ENCODE measurements around the gene SELENOM. TPM values are rescaled to one million over a fixed set of nuclear protein-coding genes. Genes with fewer than 3 reads are reported as not detected.

SELENOM gene
- total RNA-seq, 1 donor from 2014 or later, result 6.4 TPM

GRCh38 chr22:31126869-31127175 is 19.5 kb upstream of the SELENOM start:
- no peak overlapping the region for H3K4me3 Mint-ChIP-seq
- H3K27me3 Mint-ChIP-seq (ENCODE audit: insufficient read depth), result peaks cover 3% of the 10 kb centered on the region
- no peak for DNase-seq (ENCODE audit: low spot score)
- no peaks in the 10 kb centered on the region for H3K36me3 Mint-ChIP-seq (ENCODE audit: low read depth)
- intact Hi-C loops (cut with micrococcal nuclease), result no loop called here
- no peak overlapping the region for H3K27ac Mint-ChIP-seq
- H3K9me3 Mint-ChIP-seq, result no peaks in the 10 kb centered on the region
- H3K4me1 Mint-ChIP-seq (ENCODE audit: low read depth), result no peaks in the 10 kb centered on the region

GRCh38 chr22:31126128-31126868 is 18.9 kb upstream of the SELENOM start:
- no peaks in the 10 kb centered on the region for H3K9me3 Mint-ChIP-seq
- H3K27me3 Mint-ChIP-seq (ENCODE audit: insufficient read depth), result peaks cover 3% of the 10 kb centered on the region
- H3K4me1 Mint-ChIP-seq (ENCODE audit: low read depth), result no peaks in the 10 kb centered on the region
- H3K36me3 Mint-ChIP-seq (ENCODE audit: low read depth), result no peaks in the 10 kb centered on the region
- no peak overlapping the region for H3K27ac Mint-ChIP-seq
- intact Hi-C loops (cut with micrococcal nuclease), result no loop called here
- H3K4me3 Mint-ChIP-seq, result no peak overlapping the region
- DNase-seq (ENCODE audit: low spot score), result no peak

DNA sequence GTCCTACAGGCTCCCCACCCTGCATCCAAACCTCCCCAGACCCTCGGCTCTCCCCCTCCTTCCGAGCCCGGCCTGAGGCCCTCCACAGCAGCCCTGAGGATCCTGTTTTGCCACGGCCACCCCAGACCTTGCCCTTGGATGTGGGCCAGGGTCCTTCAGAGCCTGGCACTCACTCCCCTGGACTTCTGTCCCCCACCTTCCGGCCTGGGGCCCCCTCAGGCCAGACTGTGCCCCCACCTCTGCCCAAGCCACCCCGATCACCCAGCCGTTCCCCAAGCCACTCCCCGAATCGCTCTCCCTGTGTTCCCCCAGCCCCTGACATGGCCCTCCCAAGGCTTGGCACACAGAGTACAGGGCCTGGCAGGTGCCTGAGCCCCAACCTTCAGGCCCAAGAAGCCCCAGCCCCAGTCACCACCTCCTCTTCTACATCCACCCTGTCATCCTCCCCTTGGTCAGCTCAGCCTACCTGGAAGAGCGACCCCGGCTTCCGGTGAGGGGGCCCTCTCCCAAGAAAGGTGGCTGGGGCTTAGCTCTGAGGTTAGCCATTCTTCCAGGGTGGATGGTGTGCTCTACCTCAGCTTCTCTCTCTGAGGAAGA is 18.3 kb upstream of the SELENOM start:
- intact Hi-C loops (cut with micrococcal nuclease), result no loop called here
- H3K27me3 Mint-ChIP-seq (ENCODE audit: insufficient read depth), result peaks cover 3% of the 10 kb centered on the region
- no peak overlapping the region for H3K4me3 Mint-ChIP-seq
- H3K27ac Mint-ChIP-seq, result no peak overlapping the region
- H3K36me3 Mint-ChIP-seq (ENCODE audit: low read depth), result no peaks in the 10 kb centered on the region
- no peaks in the 10 kb centered on the region for H3K9me3 Mint-ChIP-seq
- no peak for DNase-seq (ENCODE audit: low spot score)
- no peaks in the 10 kb centered on the region for H3K4me1 Mint-ChIP-seq (ENCODE audit: low read depth)

GRCh38 chr22:31124811-31125465 is 17.6 kb upstream of the SELENOM start:
- Mint-ChIP-seq H3K36me3 (ENCODE audit: low read depth) (no peaks in the 10 kb centered on the region), H3K27ac (no peak overlapping the region), H3K9me3 (no peaks in the 10 kb centered on the region), H3K27me3 (ENCODE audit: insufficient read depth) (peaks cover 3% of the 10 kb centered on the region), H3K4me1 (ENCODE audit: low read depth) (no peaks in the 10 kb centered on the region), H3K4me3 (no peak overlapping the region)
- intact Hi-C loops (cut with micrococcal nuclease), result no loop called here
- DNase-seq (ENCODE audit: low spot score), result no peak

DNA sequence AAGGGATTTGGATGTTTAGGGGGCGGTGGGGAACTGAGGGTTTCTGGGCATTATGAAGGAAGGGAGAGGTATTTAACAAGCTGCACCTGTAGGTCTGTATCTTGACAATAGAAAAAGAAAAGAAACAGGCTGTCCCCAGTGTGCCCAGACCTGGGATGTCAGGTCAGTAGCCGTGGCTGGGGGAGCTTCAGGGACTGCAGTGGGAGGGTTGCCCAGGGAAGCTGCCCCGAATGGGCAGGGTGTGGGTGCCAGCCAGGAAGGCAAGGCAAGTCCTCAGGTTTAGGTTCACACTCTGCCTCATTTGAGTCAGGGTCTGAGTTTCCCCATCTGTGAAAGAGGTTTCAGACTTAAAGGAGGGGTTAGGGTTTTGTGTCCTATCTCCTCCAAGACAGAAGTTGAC is 16.9 kb upstream of the SELENOM start:
- no peaks in the 10 kb centered on the region for H3K36me3 Mint-ChIP-seq (ENCODE audit: low read depth)
- intact Hi-C loops (cut with micrococcal nuclease), result no loop called here

DNA sequence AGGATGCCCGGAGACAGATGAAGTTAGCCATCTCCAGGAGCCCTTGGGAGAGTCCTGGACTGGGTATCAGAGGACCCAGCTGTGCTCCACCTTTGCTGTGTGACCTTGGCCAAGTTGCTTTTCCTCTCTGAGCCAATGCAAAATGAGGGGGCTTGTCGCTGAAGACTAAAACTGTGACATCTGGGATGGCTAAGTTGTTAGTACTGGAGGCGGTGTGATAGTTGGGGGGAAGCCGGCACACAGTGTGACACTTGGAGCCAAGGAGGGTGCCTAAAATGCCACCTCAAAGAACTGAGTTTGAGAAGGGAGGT is 15.9 kb upstream of the SELENOM start:
- Mint-ChIP-seq H3K36me3 (ENCODE audit: low read depth) (no peaks in the 10 kb centered on the region), H3K4me3 (no peak overlapping the region), H3K27me3 (ENCODE audit: insufficient read depth) (peaks cover 1% of the 10 kb centered on the region), H3K4me1 (ENCODE audit: low read depth) (no peaks in the 10 kb centered on the region), H3K27ac (no peak overlapping the region), H3K9me3 (no peaks in the 10 kb centered on the region)
- no peak for DNase-seq (ENCODE audit: low spot score)
- intact Hi-C loops (cut with micrococcal nuclease), result no loop called here

More for the DNA sequence above, 16.9 kb upstream of the SELENOM start:
- Mint-ChIP-seq H3K27ac (no peak overlapping the region), H3K4me3 (no peak overlapping the region), H3K27me3 (ENCODE audit: insufficient read depth) (peaks cover 3% of the 10 kb centered on the region), H3K4me1 (ENCODE audit: low read depth) (no peaks in the 10 kb centered on the region), H3K9me3 (no peaks in the 10 kb centered on the region)
- no peak for DNase-seq (ENCODE audit: low spot score)

- H3K27ac Mint-ChIP-seq, result peak within 1 kb of the TSS; percentile 19
- intact Hi-C loops (cut with micrococcal nuclease), result no loop called here
- H3K4me1 Mint-ChIP-seq (ENCODE audit: low read depth), result no peaks in the 10 kb centered on the region
- H3K9me3 Mint-ChIP-seq, result no peaks in the 10 kb centered on the region
- DNase-seq (ENCODE audit: low spot score), result no peak
- H3K4me3 Mint-ChIP-seq, result no peak within 1 kb of the TSS
- H3K36me3 Mint-ChIP-seq (ENCODE audit: low read depth), result no peaks in the 10 kb centered on the region
- peaks cover 1% of the 10 kb centered on the region for H3K27me3 Mint-ChIP-seq (ENCODE audit: insufficient read depth)
Observed at GRCh38 chr22:31122532-31123291, 15.3 kb upstream of the SELENOM start, which contains the start of gene INPP5J. Gene INPP5J (plus strand): TSS chr22:31122966. CDS start chr22:31123015, 49 bp downstream.

DNA sequence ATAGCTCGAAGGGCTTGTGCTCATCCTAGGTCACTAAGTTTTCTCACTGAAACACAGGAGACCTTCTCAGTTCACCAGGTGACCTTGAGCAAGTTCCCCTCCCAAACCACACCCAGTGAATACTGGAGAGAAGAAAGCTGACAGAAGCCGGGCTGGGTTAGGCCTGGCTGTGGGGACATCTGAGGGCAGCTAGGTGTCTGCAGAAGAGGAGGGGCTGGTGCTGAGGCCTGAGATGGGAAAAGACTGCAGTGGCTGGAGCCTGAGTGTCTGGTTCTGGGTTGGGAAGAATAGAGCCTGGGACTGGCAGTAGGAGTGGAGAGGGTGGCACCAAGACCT is 14.8 kb upstream of the SELENOM start:
- Mint-ChIP-seq H3K4me1 (ENCODE audit: low read depth) (no peaks in the 10 kb centered on the region), H3K4me3 (no peak overlapping the region), H3K27me3 (ENCODE audit: insufficient read depth) (peaks cover 1% of the 10 kb centered on the region), H3K27ac (peak overlapping the region; percentile 19), H3K9me3 (no peaks in the 10 kb centered on the region), H3K36me3 (ENCODE audit: low read depth) (no peaks in the 10 kb centered on the region)
- no peak for DNase-seq (ENCODE audit: low spot score)
- intact Hi-C loops (cut with micrococcal nuclease), result no loop called here

DNA sequence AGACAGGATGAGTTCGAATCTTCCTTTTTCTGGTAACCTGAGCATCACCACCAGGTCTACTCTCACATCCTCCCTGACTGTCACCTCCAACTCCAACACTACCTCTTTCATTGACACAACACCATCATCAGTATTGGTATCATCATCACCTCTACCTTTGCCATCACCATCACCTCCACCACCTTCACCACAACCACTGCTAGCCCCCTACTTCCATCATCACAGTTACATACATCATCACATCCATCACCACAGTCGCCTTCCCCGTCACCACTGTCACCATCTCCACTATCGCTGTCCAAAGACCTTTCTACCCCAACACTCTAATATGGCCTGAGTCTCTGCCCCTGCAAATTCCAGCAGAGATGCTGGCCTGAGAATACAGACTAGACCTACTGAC is 14.0 kb upstream of the SELENOM start:
- Mint-ChIP-seq H3K9me3 (no peaks in the 10 kb centered on the region), H3K36me3 (ENCODE audit: low read depth) (no peaks in the 10 kb centered on the region), H3K4me1 (ENCODE audit: low read depth) (no peaks in the 10 kb centered on the region), H3K27me3 (ENCODE audit: insufficient read depth) (peaks cover 1% of the 10 kb centered on the region), H3K27ac (no peak overlapping the region), H3K4me3 (no peak overlapping the region)
- intact Hi-C loops (cut with micrococcal nuclease), result no loop called here
- no peak for DNase-seq (ENCODE audit: low spot score)

DNA sequence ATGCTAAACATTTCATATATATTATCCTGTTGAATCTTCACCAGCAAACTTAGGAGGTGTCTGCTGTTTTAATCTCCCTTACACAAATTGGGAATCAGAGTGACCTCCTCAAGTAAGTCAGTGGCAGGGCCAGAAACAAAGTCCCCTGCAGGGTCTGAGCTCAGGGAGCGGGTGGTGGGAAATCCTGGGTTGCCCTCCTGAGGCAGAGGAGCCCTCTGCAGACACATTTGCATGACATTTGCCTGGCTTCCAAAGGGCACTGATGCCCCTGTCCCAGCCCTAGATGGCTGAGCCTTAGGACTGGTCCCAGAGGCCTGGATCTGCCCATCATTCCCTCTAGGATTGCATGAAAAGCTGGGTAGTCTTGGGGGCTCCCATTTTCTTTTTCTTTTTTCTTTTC is 13.3 kb upstream of the SELENOM start:
- no peak for DNase-seq (ENCODE audit: low spot score)
- Mint-ChIP-seq H3K9me3 (no peaks in the 10 kb centered on the region), H3K27me3 (ENCODE audit: insufficient read depth) (peaks cover 1% of the 10 kb centered on the region), H3K36me3 (ENCODE audit: low read depth) (no peaks in the 10 kb centered on the region), H3K4me1 (ENCODE audit: low read depth) (no peaks in the 10 kb centered on the region), H3K27ac (no peak overlapping the region), H3K4me3 (no peak overlapping the region)
- intact Hi-C loops (cut with micrococcal nuclease), result no loop called here

GRCh38 chr22:31120230-31120629 is 12.9 kb upstream of the SELENOM start:
- H3K27me3 Mint-ChIP-seq (ENCODE audit: insufficient read depth), result peaks cover 1% of the 10 kb centered on the region
- no peak overlapping the region for H3K27ac Mint-ChIP-seq
- no peaks in the 10 kb centered on the region for H3K36me3 Mint-ChIP-seq (ENCODE audit: low read depth)
- DNase-seq (ENCODE audit: low spot score), result no peak
- H3K9me3 Mint-ChIP-seq, result no peaks in the 10 kb centered on the region
- intact Hi-C loops (cut with micrococcal nuclease), result no loop called here
- H3K4me3 Mint-ChIP-seq, result no peak overlapping the region
- H3K4me1 Mint-ChIP-seq (ENCODE audit: low read depth), result no peaks in the 10 kb centered on the region

GRCh38 chr22:31119026-31119717 is 11.8 kb upstream of the SELENOM start:
- Mint-ChIP-seq H3K36me3 (ENCODE audit: low read depth) (no peaks in the 10 kb centered on the region), H3K27me3 (ENCODE audit: insufficient read depth) (peaks cover 1% of the 10 kb centered on the region), H3K9me3 (no peaks in the 10 kb centered on the region), H3K4me3 (no peak overlapping the region), H3K27ac (no peak overlapping the region), H3K4me1 (ENCODE audit: low read depth) (no peaks in the 10 kb centered on the region)
- no peak for DNase-seq (ENCODE audit: low spot score)
- intact Hi-C loops (cut with micrococcal nuclease), result no loop called here
